NK-92 (cell line): Measurements from ENCODE around the gene SV2B.

ENCODE experiments used
- DNase-seq: peaks from one replicate; lab custom pipeline; 2025; ENCODE audit not compliant: unreplicated experiment; lab: John Stamatoyannopoulos, UW

Gene SV2B

GRCh38 chr15:91227117-91227516, 127.1 kb downstream of the SV2B start:
- DNase-seq = no peak

GRCh38 chr15:91227766-91228165, 127.7 kb downstream of the SV2B start:
- no peak for DNase-seq

- no peak for DNase-seq
These were observed 128.3 kb downstream of the SV2B start for GRCh38 chr15:91228383-91228782.

- DNase-seq = no peak
These were observed 128.8 kb downstream of the SV2B start for GRCh38 chr15:91228890-91229289.

- DNase-seq = no peak
These were observed 131.6 kb downstream of the SV2B start for GRCh38 chr15:91231703-91232102.

- DNase-seq = no peak
These were observed 134.7 kb downstream of the SV2B start for GRCh38 chr15:91234759-91235158.

GRCh38 chr15:91235376-91235775, 135.3 kb downstream of the SV2B start:
- DNase-seq = no peak

- no peak for DNase-seq
These were observed 137.4 kb downstream of the SV2B start for GRCh38 chr15:91237445-91237844.

GRCh38 chr15:91238644-91239425, 138.8 kb downstream of the SV2B start:
- DNase-seq = no peak

- DNase-seq = no peak
These were observed 143.8 kb downstream of the SV2B start for GRCh38 chr15:91243826-91244225.

GRCh38 chr15:91244919-91245318, 144.9 kb downstream of the SV2B start:
- no peak for DNase-seq

GRCh38 chr15:91246998-91247397, 146.9 kb downstream of the SV2B start:
- no peak for DNase-seq

GRCh38 chr15:91249591-91249990, 149.5 kb downstream of the SV2B start:
- DNase-seq = no peak

- DNase-seq = no peak
These were observed 152.3 kb downstream of the SV2B start for GRCh38 chr15:91252322-91252721.

GRCh38 chr15:91252756-91253155, 152.7 kb downstream of the SV2B start:
- no peak for DNase-seq

GRCh38 chr15:91253605-91254004, 153.5 kb downstream of the SV2B start:
- no peak for DNase-seq

GRCh38 chr15:91254766-91255165, 154.7 kb downstream of the SV2B start:
- no peak for DNase-seq

GRCh38 chr15:91255670-91256192, 155.7 kb downstream of the SV2B start:
- DNase-seq = no peak

GRCh38 chr15:91257746-91258414, 157.8 kb downstream of the SV2B start:
- no peak for DNase-seq

- DNase-seq = no peak
These were observed 158.3 kb downstream of the SV2B start for GRCh38 chr15:91258415-91258759.

GRCh38 chr15:91259077-91259476, 159.0 kb downstream of the SV2B start:
- no peak for DNase-seq

GRCh38 chr15:91261345-91261744, 161.3 kb downstream of the SV2B start:
- no peak for DNase-seq
